HL-60 (cell line): Measurements from ENCODE around the gene ANKRD6.

Experiments used
- CTCF ChIP-seq: IDR thresholded peaks from one replicate; pipeline ENCODE4 v1.5.1; 2011; ENCODE audit warnings: low read length, control low read depth, inconsistent platforms; ENCODE audit not compliant: insufficient read depth
- GABPA ChIP-seq: IDR thresholded peaks from 2 replicates; pipeline ENCODE4 v1.6.1; 2012; ENCODE audit warnings: low read depth
- POLR2AphosphoS5 ChIP-seq: IDR thresholded peaks from 2 replicates; pipeline ENCODE4 v1.6.1; 2012; ENCODE audit warnings: low read depth
- SPI1 ChIP-seq: IDR thresholded peaks from 2 replicates; pipeline ENCODE4 v1.6.1; 2012; ENCODE audit warnings: low read depth, mild to moderate bottlenecking, borderline replicate concordance
- TF ChIP-seq, protein P1 (sequence below): IDR thresholded peaks from 2 replicates; pipeline ENCODE4 v1.6.1; 2012; ENCODE audit warnings: low read depth; ENCODE audit not compliant: insufficient replicate concordance

DNA sequence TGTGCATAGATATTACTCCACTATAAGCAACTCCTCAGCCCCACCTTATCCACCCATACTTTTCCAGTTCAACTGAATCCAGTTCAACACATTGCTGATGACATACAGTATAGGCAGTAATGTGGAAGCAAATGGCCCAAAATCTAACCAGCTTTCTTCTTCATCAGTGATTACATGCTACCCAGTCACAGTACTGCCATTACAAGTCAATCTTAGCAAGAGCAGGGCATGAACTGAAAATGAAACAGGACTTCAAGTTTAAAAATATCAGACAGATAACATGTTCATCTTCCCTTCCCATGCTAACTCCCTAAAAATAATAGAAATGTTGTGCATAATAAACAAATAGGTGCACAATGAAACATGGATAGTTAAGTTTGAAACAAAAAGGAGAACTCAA is 40.1 kb upstream of the ANKRD6 start:
- no peak for TF ChIP-seq CTCF
- no peak for TF ChIP-seq POLR2AphosphoS5
- TF ChIP-seq, protein P1, sequence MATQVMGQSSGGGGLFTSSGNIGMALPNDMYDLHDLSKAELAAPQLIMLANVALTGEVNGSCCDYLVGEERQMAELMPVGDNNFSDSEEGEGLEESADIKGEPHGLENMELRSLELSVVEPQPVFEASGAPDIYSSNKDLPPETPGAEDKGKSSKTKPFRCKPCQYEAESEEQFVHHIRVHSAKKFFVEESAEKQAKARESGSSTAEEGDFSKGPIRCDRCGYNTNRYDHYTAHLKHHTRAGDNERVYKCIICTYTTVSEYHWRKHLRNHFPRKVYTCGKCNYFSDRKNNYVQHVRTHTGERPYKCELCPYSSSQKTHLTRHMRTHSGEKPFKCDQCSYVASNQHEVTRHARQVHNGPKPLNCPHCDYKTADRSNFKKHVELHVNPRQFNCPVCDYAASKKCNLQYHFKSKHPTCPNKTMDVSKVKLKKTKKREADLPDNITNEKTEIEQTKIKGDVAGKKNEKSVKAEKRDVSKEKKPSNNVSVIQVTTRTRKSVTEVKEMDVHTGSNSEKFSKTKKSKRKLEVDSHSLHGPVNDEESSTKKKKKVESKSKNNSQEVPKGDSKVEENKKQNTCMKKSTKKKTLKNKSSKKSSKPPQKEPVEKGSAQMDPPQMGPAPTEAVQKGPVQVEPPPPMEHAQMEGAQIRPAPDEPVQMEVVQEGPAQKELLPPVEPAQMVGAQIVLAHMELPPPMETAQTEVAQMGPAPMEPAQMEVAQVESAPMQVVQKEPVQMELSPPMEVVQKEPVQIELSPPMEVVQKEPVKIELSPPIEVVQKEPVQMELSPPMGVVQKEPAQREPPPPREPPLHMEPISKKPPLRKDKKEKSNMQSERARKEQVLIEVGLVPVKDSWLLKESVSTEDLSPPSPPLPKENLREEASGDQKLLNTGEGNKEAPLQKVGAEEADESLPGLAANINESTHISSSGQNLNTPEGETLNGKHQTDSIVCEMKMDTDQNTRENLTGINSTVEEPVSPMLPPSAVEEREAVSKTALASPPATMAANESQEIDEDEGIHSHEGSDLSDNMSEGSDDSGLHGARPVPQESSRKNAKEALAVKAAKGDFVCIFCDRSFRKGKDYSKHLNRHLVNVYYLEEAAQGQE, result no peak
- no peak for TF ChIP-seq GABPA
- TF ChIP-seq SPI1, result no peak
